Measurements from ENCODE around the gene RYR1. TPM values are rescaled to one million over a fixed set of nuclear protein-coding genes. Genes with fewer than 3 reads are reported as not detected.

RYR1 gene
- total and polyA plus RNA-seq, 2 of the 8 experiments (the other 6 are each of a cell fraction or from before 2014, with no cell fraction given), result 5.8 to 11.8 TPM

DNA sequence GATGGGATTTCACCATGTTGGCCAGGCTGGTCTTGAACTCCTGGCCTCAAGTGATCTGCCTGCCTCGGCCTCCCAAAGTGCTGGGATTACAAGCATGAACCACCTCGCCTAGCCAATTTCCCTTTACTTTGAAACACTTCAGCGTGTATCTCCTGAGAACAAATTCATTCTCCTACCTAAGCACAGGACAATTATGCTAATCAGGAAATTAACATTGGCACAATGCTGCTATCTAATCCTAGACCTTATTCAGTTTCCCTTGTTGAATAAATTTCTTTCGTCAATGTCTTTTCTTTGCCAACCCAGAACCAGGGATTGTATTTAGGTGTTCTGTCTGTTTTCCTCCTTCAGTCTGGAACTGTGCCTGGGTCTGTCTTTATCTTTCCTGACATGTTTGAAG is 116.5 kb downstream of the RYR1 start (continued):
- TF ChIP-seq KDM1A (IDR thresholded peaks at IDR 0.05; ENCODE audit: borderline replicate concordance, low read length) (no peak), SP4 (IDR thresholded peaks at IDR 0.05; ENCODE audit: low read length) (no peak), SP2 (IDR thresholded peaks at IDR 0.05; ENCODE audit: low read length) (no peak), EZH2 (IDR thresholded peaks at IDR 0.05; ENCODE audit: low read depth, low read length, severe bottlenecking) (no peak), POLR2A (IDR thresholded peaks at IDR 0.05; ENCODE audit: control extremely low read depth in 1 of 2, low read depth in 2 of 2, low read length in 2 of 2) (no peak)
- TF ChIP-seq, protein P1, sequence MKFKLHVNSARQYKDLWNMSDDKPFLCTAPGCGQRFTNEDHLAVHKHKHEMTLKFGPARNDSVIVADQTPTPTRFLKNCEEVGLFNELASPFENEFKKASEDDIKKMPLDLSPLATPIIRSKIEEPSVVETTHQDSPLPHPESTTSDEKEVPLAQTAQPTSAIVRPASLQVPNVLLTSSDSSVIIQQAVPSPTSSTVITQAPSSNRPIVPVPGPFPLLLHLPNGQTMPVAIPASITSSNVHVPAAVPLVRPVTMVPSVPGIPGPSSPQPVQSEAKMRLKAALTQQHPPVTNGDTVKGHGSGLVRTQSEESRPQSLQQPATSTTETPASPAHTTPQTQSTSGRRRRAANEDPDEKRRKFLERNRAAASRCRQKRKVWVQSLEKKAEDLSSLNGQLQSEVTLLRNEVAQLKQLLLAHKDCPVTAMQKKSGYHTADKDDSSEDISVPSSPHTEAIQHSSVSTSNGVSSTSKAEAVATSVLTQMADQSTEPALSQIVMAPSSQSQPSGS (IDR thresholded peaks at IDR 0.05; ENCODE audit: low read length), result no peak
